HG03039 (cell line): ENCODE measurements around the gene HAAO.

Source experiments
- ATAC-seq: cut with Tn5 transposase; IDR thresholded peaks from one replicate; pipeline ENCODE4 v1.9.1; 2021; ENCODE audit warnings: mild to moderate bottlenecking, moderate library complexity; ENCODE audit not compliant: unreplicated experiment

HAAO gene

GRCh38 chr2:42769583-42770287 is 22.6 kb downstream of the HAAO start:
- no peak for ATAC-seq

- ATAC-seq: no peak
These were observed 23.6 kb downstream of the HAAO start for GRCh38 chr2:42768706-42769256.

- ATAC-seq: no peak
These were observed 24.3 kb downstream of the HAAO start for GRCh38 chr2:42767899-42768705.

GRCh38 chr2:42767080-42767898 is 25.1 kb downstream of the HAAO start:
- no peak for ATAC-seq

GRCh38 chr2:42765686-42766085 is 26.7 kb downstream of the HAAO start:
- no peak for ATAC-seq

- ATAC-seq: no peak
These were observed 27.5 kb downstream of the HAAO start for GRCh38 chr2:42764901-42765300.

- no peak for ATAC-seq
These were observed 28.3 kb downstream of the HAAO start, which contains the start of gene OXER1 for GRCh38 chr2:42764096-42764495. OXER1 (minus strand) TSS chr2:42764135; CDS start chr2:42764062, 73 bp downstream.

GRCh38 chr2:42762823-42763804 is 29.3 kb downstream of the HAAO start:
- no peak for ATAC-seq

- ATAC-seq: no peak
These were observed 30.2 kb downstream of the HAAO start for GRCh38 chr2:42762155-42762554.

- no peak for ATAC-seq
These were observed 30.8 kb downstream of the HAAO start for GRCh38 chr2:42761554-42761953.

- ATAC-seq: no peak
These were observed 33.6 kb downstream of the HAAO start for GRCh38 chr2:42758751-42759150.

- no peak for ATAC-seq
These were observed 34.2 kb downstream of the HAAO start for GRCh38 chr2:42757981-42758740.

- ATAC-seq: no peak
These were observed 35.3 kb downstream of the HAAO start for GRCh38 chr2:42756966-42757513.

GRCh38 chr2:42756150-42756775 is 36.1 kb downstream of the HAAO start:
- no peak for ATAC-seq

GRCh38 chr2:42755191-42755880 is 37.0 kb downstream of the HAAO start:
- no peak for ATAC-seq

- ATAC-seq: no peak
These were observed 37.6 kb downstream of the HAAO start for GRCh38 chr2:42754776-42755140.

- no peak for ATAC-seq
These were observed 38.2 kb downstream of the HAAO start for GRCh38 chr2:42754021-42754775.
